HG03442 (cell line): ENCODE results near the gene FGD2.

Experiments
- ATAC-seq: cut with Tn5 transposase; IDR thresholded peaks from one replicate; pipeline ENCODE4 v1.9.1; 2021; ENCODE audit warnings: mild to moderate bottlenecking, moderate library complexity; ENCODE audit not compliant: unreplicated experiment

Gene FGD2

GRCh38 chr6:37017606-37018197 lies 12.2 kb downstream of the FGD2 start:
- ATAC-seq: no peak

- ATAC-seq: peak; percentile 81
These were observed 13.0 kb downstream of the FGD2 start for GRCh38 chr6:37018198-37019064.

GRCh38 chr6:37019065-37019450 lies 13.6 kb downstream of the FGD2 start:
- no peak for ATAC-seq

GRCh38 chr6:37020381-37020780 lies 14.9 kb downstream of the FGD2 start:
- ATAC-seq: no peak

- no peak for ATAC-seq
These were observed 15.4 kb downstream of the FGD2 start for GRCh38 chr6:37020812-37021211.

- ATAC-seq: no peak
These were observed 16.1 kb downstream of the FGD2 start for GRCh38 chr6:37021356-37022129.

- no peak for ATAC-seq
These were observed 16.8 kb downstream of the FGD2 start for GRCh38 chr6:37022135-37022863.

GRCh38 chr6:37024656-37025337 lies 19.3 kb downstream of the FGD2 start:
- no peak for ATAC-seq

GRCh38 chr6:37025621-37026466 lies 20.4 kb downstream of the FGD2 start:
- ATAC-seq: no peak

- no peak for ATAC-seq
These were observed 21.7 kb downstream of the FGD2 start for GRCh38 chr6:37027036-37027720.

- ATAC-seq: no peak
These were observed 22.5 kb downstream of the FGD2 start for GRCh38 chr6:37027811-37028469.

GRCh38 chr6:37029249-37029971 lies 24.0 kb downstream of the FGD2 start:
- no peak for ATAC-seq

GRCh38 chr6:37030599-37030998 lies 25.1 kb downstream of the FGD2 start:
- no peak for ATAC-seq

GRCh38 chr6:37032239-37032638 lies 26.8 kb downstream of the FGD2 start:
- no peak for ATAC-seq

GRCh38 chr6:37033255-37033654 lies 27.8 kb downstream of the FGD2 start:
- ATAC-seq: no peak

- no peak for ATAC-seq
These were observed 28.7 kb downstream of the FGD2 start for GRCh38 chr6:37033819-37034795.

GRCh38 chr6:37036146-37036545 lies 30.7 kb downstream of the FGD2 start:
- ATAC-seq: no peak
